ENCODE results near the gene TLR4. TPM values are rescaled to one million over a fixed set of nuclear protein-coding genes. Genes with fewer than 3 reads are reported as not detected.

The TLR4 gene
- total RNA-seq: not detected in 2 replicates

GRCh38 chr9:117704024-117704575 lies at the start of gene TLR4:
Gene TLR4, plus strand, starts transcription at chr9:117704403. Its CDS starts 70 bp downstream, at chr9:117704473.

All from hair follicular keratinocyte (primary cell).